Right cardiac atrium (tissue), 5 donors: ENCODE data around the gene FOXF2. TPM values are rescaled to one million over a fixed set of nuclear protein-coding genes. Genes with fewer than 3 reads are reported as not detected.
"Not testable (repeated sequence)": the region's sequence is repeated elsewhere in the genome, so short reads cannot be mapped to it uniquely, and the experiment has no call there.

ENCODE experiments used
- ATAC-seq, 2 donors: fragments of 200-7000 bp; cut with Tn5 transposase; one replicate each; pipeline versions ENCODE4 v1.8.0 to v1.9.1; 2020; ENCODE audit warnings: moderate library complexity in 2 of 2, mild to moderate bottlenecking in 1 of 2
- DNase-seq, 3 donors: peaks; one replicate each; pipeline ENCODE4 v3.0.0-alpha.2; 2020
- H3K27ac ChIP-seq: one replicate; pipeline ENCODE4 v1.5.1; 2013; ENCODE audit warnings: mild to moderate bottlenecking, low read length, control low read depth, moderate library complexity
- H3K27me3 ChIP-seq: one replicate; pipeline ENCODE4 v1.6.1; 2013; ENCODE audit not compliant: control insufficient read depth, insufficient read depth
- H3K4me1 ChIP-seq: one replicate; pipeline ENCODE4 v1.6.1; 2013; ENCODE audit warnings: low read length; ENCODE audit not compliant: control insufficient read depth, insufficient read depth
- H3K4me3 ChIP-seq: one replicate; pipeline ENCODE4 v1.5.1; 2013; ENCODE audit warnings: low read length, control low read depth
- H3K9me3 ChIP-seq: one replicate; pipeline ENCODE4 v1.6.1; 2013; ENCODE audit warnings: low read length; ENCODE audit not compliant: control insufficient read depth
- WGBS: extraction: QIAGEN DNeasy Blood & Tissue Kit; methylation state at CpG from one replicate; pipeline ENCODE4 v1.1.7; 2013; 5-methylcytosine and 5-hydroxymethylcytosine counted together
- intact Hi-C, 4 donors: fragments of 100-400 bp; cut with DNase I; formaldehyde crosslinking; loops; one replicate each; pipeline versions ENCODE4 v1.11.0 to v1.14.0; 2022 to 2023
- polyA plus RNA-seq: library from polyadenylated mRNA; stranded (reverse); fragments of 200-250 nt; gene quantifications from one replicate; pipeline ENCODE4 v1.2.3, GENCODE V29; 2013
- total RNA-seq, 4 donors: library from RNA; stranded (reverse); fragmentation: NEBNext Ultra II Directional; extraction: Animal tissue kit (Norgen Biotek cat#: 25700); gene quantifications; one replicate each; pipeline ENCODE4 v1.2.1, GENCODE V29; 2021
- donor health status: healthy with polysubstance abuse.
- donor health status: DM: no; HTN: yes; CAD: no.
- donor health status: DM: no; HTN: no; CAD: no.
- donor health status: DM: no; HTN: yes; CAD: no; lungs with severe emphysema.
- donor health status: DM: yes; HTN: yes; CAD: no.

Gene FOXF2
- total and polyA plus RNA-seq, 5 donors, result 0.31 to 0.78 (median 0.48) TPM; not detected in 1

GRCh38 chr6:1363729-1364572, 25.4 kb upstream of the FOXF2 start:
- DNase-seq (peak in 1 of 3 donors; percentile 62), ATAC-seq (peak; percentile 38 to 45)
- Histone ChIP-seq H3K4me3 (no peak overlapping the region), H3K4me1 (no peaks in the 10 kb centered on the region), H3K27ac (no peak overlapping the region), H3K27me3 (no peaks in the 10 kb centered on the region), H3K9me3 (no peaks in the 10 kb centered on the region)
- intact Hi-C loops, result no loop called here
- WGBS, result 49% methylated on average over 16 of the region's 16 CpGs

GRCh38 chr6:1364791-1365190, 24.6 kb upstream of the FOXF2 start:
- WGBS, result 68% methylated on average over 2 of the region's 2 CpGs
- H3K27me3 ChIP-seq, result no peaks in the 10 kb centered on the region

GRCh38 chr6:1365686-1366085, 23.7 kb upstream of the FOXF2 start:
- intact Hi-C loops, result no loop called here
- no peak for ATAC-seq
- peaks cover 1% of the 10 kb centered on the region for H3K9me3 ChIP-seq
- no peak overlapping the region for H3K27ac ChIP-seq
- no peaks in the 10 kb centered on the region for H3K27me3 ChIP-seq
- no peak overlapping the region for H3K4me3 ChIP-seq
- no peak for DNase-seq
- 74% methylated on average over 6 of the region's 6 CpGs for WGBS
- H3K4me1 ChIP-seq, result no peaks in the 10 kb centered on the region

More at GRCh38 chr6:1364791-1365190, 24.6 kb upstream of the FOXF2 start:
- no peak for ATAC-seq
- H3K4me1 ChIP-seq, result no peaks in the 10 kb centered on the region
- H3K9me3 ChIP-seq, result peaks cover under 1% of the 10 kb centered on the region
- DNase-seq, result no peak
- H3K27ac ChIP-seq, result no peak overlapping the region
- intact Hi-C loops, result no loop called here
- H3K4me3 ChIP-seq, result no peak overlapping the region

GRCh38 chr6:1367771-1368170, 21.6 kb upstream of the FOXF2 start:
- Histone ChIP-seq H3K4me3 (no peak overlapping the region), H3K27me3 (no peaks in the 10 kb centered on the region), H3K9me3 (peaks cover 4% of the 10 kb centered on the region), H3K27ac (no peak overlapping the region), H3K4me1 (no peaks in the 10 kb centered on the region)
- intact Hi-C loops, result no loop called here
- 95% methylated on average over 9 of the region's 9 CpGs for WGBS
- ATAC-seq, result no peak
- DNase-seq, result no peak

GRCh38 chr6:1368940-1369339, 20.4 kb upstream of the FOXF2 start:
- WGBS, result 81% methylated on average over 9 of the region's 9 CpGs
- DNase-seq (no peak), ATAC-seq (no peak)
- no peak overlapping the region for H3K27ac ChIP-seq
- H3K4me1 ChIP-seq, result no peaks in the 10 kb centered on the region
- intact Hi-C loops, result no loop called here
- H3K4me3 ChIP-seq, result no peak overlapping the region
- no peaks in the 10 kb centered on the region for H3K27me3 ChIP-seq
- peaks cover 4% of the 10 kb centered on the region for H3K9me3 ChIP-seq

GRCh38 chr6:1369695-1370094, 19.7 kb upstream of the FOXF2 start:
- H3K4me3 ChIP-seq, ATAC-seq, DNase-seq, H3K27ac ChIP-seq, H3K4me1 ChIP-seq, intact Hi-C loops, H3K27me3 ChIP-seq, H3K9me3 ChIP-seq: not testable (repeated sequence)
- 80% methylated on average over 1 of the region's 1 CpG for WGBS

- Histone ChIP-seq H3K27me3 (peaks cover 5% of the 10 kb centered on the region), H3K4me3 (no peak overlapping the region), H3K4me1 (no peaks in the 10 kb centered on the region), H3K27ac (no peak overlapping the region), H3K9me3 (peaks cover 4% of the 10 kb centered on the region)
- DNase-seq, result no peak
- ATAC-seq, result no peak
- intact Hi-C loops, result no loop called here
- WGBS, result 50% methylated on average over 1 of the region's 1 CpG
These were observed 17.4 kb upstream of the FOXF2 start for GRCh38 chr6:1371933-1372332.

GRCh38 chr6:1372690-1373089, 16.7 kb upstream of the FOXF2 start:
- H3K27ac ChIP-seq, result no peak overlapping the region
- DNase-seq (no peak), ATAC-seq (no peak)
- intact Hi-C loops, result no loop called here
- H3K4me3 ChIP-seq, result no peak overlapping the region
- peaks cover 4% of the 10 kb centered on the region for H3K9me3 ChIP-seq
- H3K4me1 ChIP-seq, result no peaks in the 10 kb centered on the region
- 74% methylated on average over 1 of the region's 1 CpG for whole genome bisulfite sequencing
- H3K27me3 ChIP-seq, result peaks cover 5% of the 10 kb centered on the region

GRCh38 chr6:1376653-1377052, 12.7 kb upstream of the FOXF2 start:
- ATAC-seq (no peak), DNase-seq (no peak)
- Histone ChIP-seq H3K9me3 (peaks cover 2% of the 10 kb centered on the region), H3K4me1 (no peaks in the 10 kb centered on the region), H3K27me3 (peaks cover 5% of the 10 kb centered on the region), H3K27ac (no peak overlapping the region), H3K4me3 (no peak overlapping the region)
- 45% methylated on average over 5 of the region's 5 CpGs for WGBS
- intact Hi-C loops, result no loop called here

GRCh38 chr6:1377526-1377925, 11.8 kb upstream of the FOXF2 start:
- no peak for DNase-seq
- Histone ChIP-seq H3K4me3 (no peak overlapping the region), H3K4me1 (no peaks in the 10 kb centered on the region), H3K9me3 (no peaks in the 10 kb centered on the region), H3K27ac (no peak overlapping the region), H3K27me3 (peaks cover 5% of the 10 kb centered on the region)
- ATAC-seq, result no peak
- intact Hi-C loops, result no loop called here
- 20% methylated on average over 11 of the region's 11 CpGs for WGBS

GRCh38 chr6:1378065-1379016, 11.0 kb upstream of the FOXF2 start:
- no peak overlapping the region for H3K27ac ChIP-seq
- intact Hi-C loops, result no loop called here

More at GRCh38 chr6:1378065-1379016, 11.0 kb upstream of the FOXF2 start:
- no peak overlapping the region for H3K4me3 ChIP-seq
- WGBS, result 2% methylated on average over 89 of the region's 89 CpGs
- H3K9me3 ChIP-seq, result no peaks in the 10 kb centered on the region
- ATAC-seq (no peak), DNase-seq (no peak)
- H3K27me3 ChIP-seq, result peaks cover 5% of the 10 kb centered on the region
- no peaks in the 10 kb centered on the region for H3K4me1 ChIP-seq
